ENCODE data around the gene HMGCLL1.

The HMGCLL1 gene

GRCh38 chr6:55388211-55388610 lies 190.8 kb downstream of the HMGCLL1 start:
- TF ChIP-seq CTCF (IDR thresholded peaks at IDR 0.05) (no peak), ZFX (IDR thresholded peaks at IDR 0.05; ENCODE audit: borderline replicate concordance) (no peak)
- no peak overlapping the region for H3K27ac ChIP-seq

Data from 22Rv1 (cell line).